SU-DHL-6 (cell line): ENCODE data around the gene CADM1.

Experiments
- H2AFZ ChIP-seq: fragments of 200-600 bp; sonication (generic); 2 replicates; pipeline ENCODE4 v1.6.1; 2014; ENCODE audit warnings: low read depth, mild to moderate bottlenecking, moderate library complexity, mixed read lengths, antibody characterized with exemption, low read length; ENCODE audit not compliant: severe bottlenecking
- H3F3A ChIP-seq: fragments of 200-600 bp; shearing (Covaris generic); 2 replicates; pipeline ENCODE4 v1.6.0; 2016; ENCODE audit warnings: antibody characterized with exemption, mild to moderate bottlenecking; ENCODE audit not compliant: insufficient read depth
- H3K27ac ChIP-seq: fragments of 200-600 bp; sonication (generic); 2 replicates; pipeline ENCODE4 v1.5.1; 2016; ENCODE audit warnings: low read depth, mild to moderate bottlenecking, low read length, moderate library complexity, mixed read lengths
- H3K27me3 ChIP-seq: fragments of 200-600 bp; sonication (generic), shearing (Covaris generic); 2 replicates; pipeline ENCODE4 v1.6.0; 2014; ENCODE audit warnings: mild to moderate bottlenecking, low read length
- H3K36me3 ChIP-seq: fragments of 200-600 bp; sonication (generic); 2 replicates; pipeline ENCODE4 v1.6.1; 2014; ENCODE audit warnings: mild to moderate bottlenecking, low read length, mixed read lengths
- H3K4me2 ChIP-seq: fragments of 300-600, 200-600 bp; shearing (Covaris generic), sonication (generic); 2 replicates; pipeline ENCODE4 v1.6.0; 2014; ENCODE audit warnings: low read length, low read depth, mild to moderate bottlenecking; ENCODE audit not compliant: poor library complexity, severe bottlenecking
- H3K4me3 ChIP-seq: fragments of 200-600 bp; sonication (generic); 2 replicates; pipeline ENCODE4 v1.5.1; 2014; ENCODE audit warnings: antibody characterized with exemption, low read length, mild to moderate bottlenecking, mixed read lengths; ENCODE audit not compliant: insufficient read depth, poor library complexity, severe bottlenecking
- H3K79me2 ChIP-seq: fragments of 200-600 bp; sonication (generic); 2 replicates; pipeline ENCODE4 v1.6.1; 2014; ENCODE audit warnings: mild to moderate bottlenecking, low read length, moderate library complexity; ENCODE audit not compliant: insufficient read depth
- H3K9ac ChIP-seq: fragments of 200-600 bp; sonication (generic); 2 replicates; pipeline ENCODE4 v1.7.0; 2014; ENCODE audit warnings: mild to moderate bottlenecking, low read length
- H3K9me2 ChIP-seq: fragments of 200-600 bp; sonication (generic); replicated peaks from 2 replicates; pipeline ENCODE4 v1.6.1; 2014; ENCODE audit warnings: low read length; ENCODE audit not compliant: insufficient read depth
- H3K9me3 ChIP-seq: fragments of 200-600 bp; sonication (generic); 2 replicates; pipeline ENCODE4 v1.6.1; 2014; ENCODE audit warnings: low read length, mixed read lengths; ENCODE audit not compliant: insufficient read depth
- H4K20me1 ChIP-seq: fragments of 200-600 bp; sonication (generic); 2 replicates; pipeline ENCODE4 v1.6.1; 2014; ENCODE audit warnings: low read depth, mild to moderate bottlenecking, antibody characterized with exemption, low read length, moderate library complexity, mixed read lengths
- CTCF ChIP-seq: fragments of 200-600 bp; sonication (generic); IDR thresholded peaks from one replicate; pipeline ENCODE4 v1.5.1; 2017; ENCODE audit warnings: antibody characterized with exemption, mild to moderate bottlenecking, low read length, moderate library complexity; ENCODE audit not compliant: insufficient read depth, poor library complexity, severe bottlenecking
- EZH2phosphoT487 ChIP-seq: fragments of 200-600 bp; sonication (generic), shearing (Covaris generic); conservative IDR thresholded peaks from 2 replicates; pipeline ENCODE4 v1.6.1; 2018; ENCODE audit warnings: mild to moderate bottlenecking, antibody characterized with exemption, low read length, moderate library complexity, mixed read lengths

CADM1 gene

GRCh38 chr11:115129473-115130289 is 374.5 kb downstream of the CADM1 start:
- Histone ChIP-seq H3K9ac (no peak overlapping the region), H3K9me2 (no peaks in the 10 kb centered on the region), H3K9me3 (no peaks in the 10 kb centered on the region), H3F3A (no peaks in the 10 kb centered on the region), H4K20me1 (no peaks in the 10 kb centered on the region), H2AFZ (no peak overlapping the region), H3K79me2 (no peaks in the 10 kb centered on the region), H3K36me3 (no peaks in the 10 kb centered on the region), H3K27ac (no peak overlapping the region), H3K4me2 (no peak overlapping the region), H3K4me3 (no peak overlapping the region), H3K27me3 (no peaks in the 10 kb centered on the region)
- TF ChIP-seq EZH2phosphoT487 (no peak), CTCF (no peak)

GRCh38 chr11:115128226-115128625 is 376.0 kb downstream of the CADM1 start:
- TF ChIP-seq CTCF (no peak), EZH2phosphoT487 (no peak)
- H2AFZ ChIP-seq: no peak overlapping the region
- H3K9me3 ChIP-seq: no peaks in the 10 kb centered on the region
- H3F3A ChIP-seq: no peaks in the 10 kb centered on the region
- no peaks in the 10 kb centered on the region for H4K20me1 ChIP-seq
- H3K27ac ChIP-seq: no peak overlapping the region
- no peaks in the 10 kb centered on the region for H3K27me3 ChIP-seq
- H3K4me3 ChIP-seq: no peak overlapping the region
- no peak overlapping the region for H3K9ac ChIP-seq
- H3K36me3 ChIP-seq: no peaks in the 10 kb centered on the region
- H3K79me2 ChIP-seq: no peaks in the 10 kb centered on the region
- no peaks in the 10 kb centered on the region for H3K9me2 ChIP-seq
- H3K4me2 ChIP-seq: no peak overlapping the region

GRCh38 chr11:115127790-115128189 is 376.4 kb downstream of the CADM1 start:
- Histone ChIP-seq H3K4me3 (no peak overlapping the region), H3K9me2 (no peaks in the 10 kb centered on the region), H3K27ac (no peak overlapping the region), H3K36me3 (no peaks in the 10 kb centered on the region), H3K9ac (no peak overlapping the region), H2AFZ (no peak overlapping the region), H3K27me3 (no peaks in the 10 kb centered on the region), H3K4me2 (no peak overlapping the region), H3K9me3 (no peaks in the 10 kb centered on the region), H3F3A (no peaks in the 10 kb centered on the region), H3K79me2 (no peaks in the 10 kb centered on the region), H4K20me1 (no peaks in the 10 kb centered on the region)
- TF ChIP-seq EZH2phosphoT487: no peak
- TF ChIP-seq CTCF: no peak
